IMR-90 (cell line): ENCODE data around the gene FGF4. TPM values are rescaled to one million over a fixed set of nuclear protein-coding genes. Genes with fewer than 3 reads are reported as not detected.

Experiments used
- ATAC-seq: fragments of 200-7000 bp; cut with Tn5 transposase; 2 replicates; pipeline ENCODE4 v1.9.1; 2020; ENCODE audit warnings: low read depth, mild to moderate bottlenecking, moderate library complexity
- BruUV-seq: library from RNA; stranded (reverse); fragments of 400-500 nt; replicated peaks from 2 replicates; lab custom pipeline; 2021; lab: Mats Ljungman, UMichigan
- CTCF ChIA-PET: fragments of 300-600 bp; formaldehyde crosslinking; extraction: SDS; loops from one replicate; lab custom pipeline; 2021; ENCODE audit warnings: antibody characterized with exemption; lab: Yijun Ruan, JAX
- POLR2A ChIA-PET: fragments of 300-600 bp; sonication (Branson Sonifier 250); formaldehyde crosslinking; loops from one replicate; lab custom pipeline; 2022; ENCODE audit warnings: antibody characterized with exemption; ENCODE audit not compliant: unreplicated experiment; lab: Charles Lee
- DNase-seq: peaks from one replicate; pipeline ENCODE4 v3.0.0; 2013
- H2AFZ ChIP-seq: replicated peaks from 2 replicates; pipeline ENCODE3; 2013; ENCODE audit warnings: low read length, mild to moderate bottlenecking; ENCODE audit not compliant: poor library complexity
- H2AK5ac ChIP-seq: 2 replicates; pipeline ENCODE4 v1.6.1; 2013; ENCODE audit warnings: low read depth, low read length, inconsistent platforms
- H2AK9ac ChIP-seq: replicated peaks from 2 replicates; pipeline ENCODE3; 2013; ENCODE audit warnings: mild to moderate bottlenecking, low read depth, low read length, moderate library complexity; ENCODE audit not compliant: poor library complexity
- H2BK120ac ChIP-seq: 2 replicates; pipeline ENCODE4 v1.6.1; 2013; ENCODE audit warnings: low read depth, low read length, inconsistent platforms
- H2BK15ac ChIP-seq: 3 replicates; pipeline ENCODE4 v1.6.1; 2013; ENCODE audit warnings: low read depth, low read length, inconsistent platforms
- H2BK20ac ChIP-seq: 2 replicates; pipeline ENCODE4 v1.6.1; 2013; ENCODE audit warnings: low read depth, mild to moderate bottlenecking, inconsistent platforms, low read length, moderate library complexity
- H2BK5ac ChIP-seq: 2 replicates; pipeline ENCODE4 v1.6.1; 2013; ENCODE audit warnings: mild to moderate bottlenecking, low read depth, low read length, inconsistent platforms; ENCODE audit not compliant: poor library complexity, severe bottlenecking
- H3K14ac ChIP-seq: replicated peaks from 2 replicates; pipeline ENCODE4 v1.6.1; 2013; ENCODE audit warnings: low read depth, low read length, inconsistent platforms
- H3K18ac ChIP-seq: 2 replicates; pipeline ENCODE4 v1.6.1; 2013; ENCODE audit warnings: low read depth, low read length, control low read depth
- H3K23ac ChIP-seq: 2 replicates; pipeline ENCODE4 v1.6.1; 2013; ENCODE audit warnings: low read depth, low read length, inconsistent platforms
- H3K27ac ChIP-seq: 2 replicates; pipeline ENCODE4 v1.5.1; 2013; ENCODE audit warnings: mild to moderate bottlenecking, control low read depth, low read length; ENCODE audit not compliant: insufficient read depth
- H3K27me3 ChIP-seq: 2 replicates; pipeline ENCODE4 v1.6.1; 2013; ENCODE audit warnings: low read length; ENCODE audit not compliant: control insufficient read depth, insufficient read depth
- H3K36me3 ChIP-seq: 2 replicates; pipeline ENCODE4 v1.6.1; 2013; ENCODE audit warnings: low read length, mixed read lengths; ENCODE audit not compliant: control insufficient read depth, insufficient read depth
- H3K4ac ChIP-seq: 2 replicates; pipeline ENCODE4 v1.6.1; 2013; ENCODE audit warnings: low read depth, low read length, inconsistent platforms
- H3K4me1 ChIP-seq: 2 replicates; pipeline ENCODE4 v1.6.1; 2013; ENCODE audit warnings: low read length, mixed read lengths; ENCODE audit not compliant: control insufficient read depth, insufficient read depth
- H3K4me2 ChIP-seq: 2 replicates; pipeline ENCODE4 v1.6.1; 2013; ENCODE audit warnings: low read depth, mild to moderate bottlenecking, control low read depth, low read length, moderate library complexity
- H3K4me3 ChIP-seq: 2 replicates; pipeline ENCODE4 v1.5.1; 2013; ENCODE audit warnings: low read depth, mild to moderate bottlenecking, control low read depth, low read length, moderate library complexity; ENCODE audit not compliant: insufficient read depth
- H3K56ac ChIP-seq: 2 replicates; pipeline ENCODE4 v1.6.1; 2013; ENCODE audit warnings: low read length, inconsistent platforms; ENCODE audit not compliant: insufficient read depth; ENCODE audit errors: extremely low read depth
- H3K79me1 ChIP-seq, 2 experiments: 2 replicates each; pipeline ENCODE4 v1.6.1; 2013; ENCODE audit warnings: low read length in 2 of 2, inconsistent platforms in 1 of 2, low read depth in 1 of 2
- H3K9ac ChIP-seq: 2 replicates; pipeline ENCODE4 v1.6.1; 2013; ENCODE audit warnings: low read depth, low read length, control low read depth
- H3K9me1 ChIP-seq: 2 replicates; pipeline ENCODE4 v1.6.1; 2013; ENCODE audit warnings: low read length, inconsistent platforms; ENCODE audit not compliant: insufficient read depth
- H3K9me3 ChIP-seq: 2 replicates; pipeline ENCODE4 v1.6.1; 2013; ENCODE audit warnings: low read length; ENCODE audit not compliant: control insufficient read depth, insufficient read depth
- H4K20me1 ChIP-seq: 2 replicates; pipeline ENCODE4 v1.6.1; 2013; ENCODE audit warnings: low read length, inconsistent platforms; ENCODE audit not compliant: insufficient read depth
- H4K5ac ChIP-seq: 2 replicates; pipeline ENCODE4 v1.6.1; 2013; ENCODE audit warnings: mild to moderate bottlenecking, low read depth, low read length, control low read depth
- H4K8ac ChIP-seq, 2 experiments: 2 replicates each; pipeline ENCODE4 v1.6.1; 2013; ENCODE audit warnings: low read depth in 2 of 2, low read length in 2 of 2, control low read depth in 1 of 2, inconsistent platforms in 1 of 2
- H4K91ac ChIP-seq: 2 replicates; pipeline ENCODE4 v1.6.1; 2013; ENCODE audit warnings: low read depth, low read length, inconsistent platforms; ENCODE audit not compliant: insufficient read depth
- CEBPB ChIP-seq: IDR thresholded peaks from 2 replicates; pipeline ENCODE4 v1.6.1; 2012; ENCODE audit warnings: low read depth, low read length, improper control_type of control experiment
- CHD1 ChIP-seq: IDR thresholded peaks from 2 replicates; pipeline ENCODE4 v1.6.1; 2012; ENCODE audit warnings: low read depth, low read length, improper control_type of control experiment
- FOS ChIP-seq: fragments of 150-350 bp; IDR thresholded peaks from 2 replicates; pipeline ENCODE4 v1.6.1; 2016; ENCODE audit warnings: low read depth, low read length
- MAFK ChIP-seq: IDR thresholded peaks from 2 replicates; pipeline ENCODE4 v1.6.1; 2012; ENCODE audit warnings: low read depth, low read length, improper control_type of control experiment
- MAZ ChIP-seq: IDR thresholded peaks from 2 replicates; pipeline ENCODE4 v1.6.1; 2012; ENCODE audit warnings: low read depth, mild to moderate bottlenecking, low read length, improper control_type of control experiment, moderate library complexity, borderline replicate concordance
- MXI1 ChIP-seq: IDR thresholded peaks from 2 replicates; pipeline ENCODE4 v1.6.1; 2012; ENCODE audit warnings: low read depth, mild to moderate bottlenecking, low read length, moderate library complexity, borderline replicate concordance
- NFE2L2 ChIP-seq: fragments of 150-350 bp; IDR thresholded peaks from 2 replicates; pipeline ENCODE4 v1.6.1; 2016; ENCODE audit warnings: low read depth, mild to moderate bottlenecking, low read length
- RFX5 ChIP-seq: IDR thresholded peaks from 2 replicates; pipeline ENCODE4 v1.8.0; 2012; ENCODE audit warnings: low read depth, mild to moderate bottlenecking, low read length, moderate library complexity
- WGBS, 2 experiments: methylation state at CpG; one replicate each; pipeline versions ENCODE4 v1.1.5 to v1.1.7; 2013; ENCODE audit warnings: missing lambda C conversion rate in 2 of 2; ENCODE audit not compliant: insufficient read length in 1 of 2; ENCODE audit errors: extremely low coverage in 2 of 2; 5-methylcytosine and 5-hydroxymethylcytosine counted together
- dilution Hi-C: fragments of 300-500 bp; cut with HindIII; formaldehyde crosslinking; loops from one replicate; pipeline ENCODE4 v1.14.3; 2018; ENCODE audit warnings: low sequenced_read_pairs; ENCODE audit not compliant: unreplicated experiment
- in situ Hi-C: fragments of 300-500 bp; cut with MboI; formaldehyde crosslinking; loops from 3 replicates; pipeline ENCODE4 v1.14.3; 2019; ENCODE audit warnings: low sequenced_read_pairs, inconsistent platforms, mixed read lengths
- intact Hi-C: fragments of 100-400 bp; cut with micrococcal nuclease; formaldehyde crosslinking; loops from 2 replicates; pipeline ENCODE4 v1.10.0; 2022
- polyA plus RNA-seq, 3 experiments: library from polyadenylated mRNA; depleted of rRNA; stranded (reverse); fragments of >200 nt; gene quantifications; 2 replicates each; pipeline ENCODE4 v1.2.3, GENCODE V29; 2012; ENCODE audit warnings: low replicate concordance in 1 of 3
- total RNA-seq: library from RNA; depleted of rRNA; stranded (reverse); fragments of >200 nt; gene quantifications from 2 replicates; pipeline ENCODE4 v1.2.3, GENCODE V29; 2012
- TF ChIP-seq, protein P1 (sequence below): fragments of 150-350 bp; IDR thresholded peaks from 2 replicates; pipeline ENCODE4 v1.6.1; 2017; ENCODE audit warnings: mild to moderate bottlenecking, antibody characterized with exemption, low read length, low read depth
- TF ChIP-seq, protein P2 (sequence below): conservative IDR thresholded peaks from 2 replicates; pipeline ENCODE4 v1.5.1; 2012; ENCODE audit warnings: mild to moderate bottlenecking, low read depth, low read length, improper control_type of control experiment

Gene FGF4
- total and polyA plus RNA-seq, 2 of the 4 experiments (the other 2 are of a cell fraction), result not detected

DNA sequence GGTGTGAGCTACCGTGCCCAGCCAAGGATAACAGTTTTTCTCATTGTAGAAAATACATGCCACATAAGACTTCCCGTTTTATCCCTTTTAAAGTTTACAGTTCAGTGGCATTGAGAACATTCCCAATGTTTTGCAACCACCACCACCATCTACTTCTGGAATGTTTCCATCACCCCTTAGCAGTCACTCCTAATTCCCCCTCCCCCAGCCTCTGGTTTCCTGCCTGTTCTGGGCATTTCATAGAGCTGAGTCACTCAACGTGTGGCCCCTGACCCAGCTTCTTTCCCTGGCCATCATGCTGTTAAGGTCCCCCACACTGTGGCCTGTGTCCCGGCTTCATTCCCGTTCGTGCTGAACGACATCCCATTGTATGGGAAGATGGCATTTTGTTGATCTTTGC lies 30.7 kb downstream of the FGF4 start:
- WGBS, 2 experiments, result 29% methylated on average over 2 of the region's 7 CpGs; no CpG with 5 or more reads in 1 of the 2 experiments

More for the DNA sequence above, 30.7 kb downstream of the FGF4 start:
- Histone ChIP-seq H3K4me1 (peaks cover 7% of the 10 kb centered on the region), H3K9ac (no peak overlapping the region), H2BK15ac (peak overlapping the region; percentile 46; the same call in 1 of the 3 replicates), H3K4me2 (peak overlapping the region; percentile 72; the same call in 1 of the 2 replicates), H2BK120ac (peak overlapping the region; percentile 99), H3K79me1 (no peaks in the 10 kb centered on the region), H3K14ac (peak overlapping the region; percentile 97), H3K23ac (peak overlapping the region; percentile 93; the same call in 1 of the 2 replicates), H2BK20ac (peak overlapping the region; percentile 99), H3K27me3 (peaks cover 5% of the 10 kb centered on the region; the same call in 1 of the 2 replicates), H2AK9ac (peak overlapping the region; percentile 53), H4K5ac (peak overlapping the region; percentile 56; the same call in 1 of the 2 replicates), H2AK5ac (0 out of 2 replicates have a peak overlapping the region, but pooled peaks have one; percentile 65), H3K4me3 (no peak overlapping the region), H3K4ac (peak overlapping the region; percentile 76), H4K8ac (peak overlapping the region; percentile 24 to 94), H2BK5ac (peak overlapping the region; percentile 88), H3K9me1 (peaks cover 3% of the 10 kb centered on the region), H3K56ac (no peak overlapping the region), H4K91ac (peak overlapping the region; percentile 91), H3K36me3 (no peaks in the 10 kb centered on the region), H3K9me3 (no peaks in the 10 kb centered on the region), H3K27ac (peak overlapping the region; percentile 53), H3K18ac (peak overlapping the region; percentile 77; the same call in 1 of the 2 replicates), H2AFZ (peak overlapping the region; percentile 79), H4K20me1 (no peaks in the 10 kb centered on the region)
- dilution Hi-C loops (no loop called here), intact Hi-C loops (no loop called here), in situ Hi-C loops (no loop called here)
- peak; percentile 86 for ATAC-seq
- TF ChIP-seq NFE2L2, result no peak
- TF ChIP-seq CHD1, result no peak
- peak; percentile 84 for TF ChIP-seq CEBPB
- TF ChIP-seq, protein P1, sequence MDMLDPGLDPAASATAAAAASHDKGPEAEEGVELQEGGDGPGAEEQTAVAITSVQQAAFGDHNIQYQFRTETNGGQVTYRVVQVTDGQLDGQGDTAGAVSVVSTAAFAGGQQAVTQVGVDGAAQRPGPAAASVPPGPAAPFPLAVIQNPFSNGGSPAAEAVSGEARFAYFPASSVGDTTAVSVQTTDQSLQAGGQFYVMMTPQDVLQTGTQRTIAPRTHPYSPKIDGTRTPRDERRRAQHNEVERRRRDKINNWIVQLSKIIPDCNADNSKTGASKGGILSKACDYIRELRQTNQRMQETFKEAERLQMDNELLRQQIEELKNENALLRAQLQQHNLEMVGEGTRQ, result no peak
- no peak for TF ChIP-seq RFX5
- TF ChIP-seq, protein P2, sequence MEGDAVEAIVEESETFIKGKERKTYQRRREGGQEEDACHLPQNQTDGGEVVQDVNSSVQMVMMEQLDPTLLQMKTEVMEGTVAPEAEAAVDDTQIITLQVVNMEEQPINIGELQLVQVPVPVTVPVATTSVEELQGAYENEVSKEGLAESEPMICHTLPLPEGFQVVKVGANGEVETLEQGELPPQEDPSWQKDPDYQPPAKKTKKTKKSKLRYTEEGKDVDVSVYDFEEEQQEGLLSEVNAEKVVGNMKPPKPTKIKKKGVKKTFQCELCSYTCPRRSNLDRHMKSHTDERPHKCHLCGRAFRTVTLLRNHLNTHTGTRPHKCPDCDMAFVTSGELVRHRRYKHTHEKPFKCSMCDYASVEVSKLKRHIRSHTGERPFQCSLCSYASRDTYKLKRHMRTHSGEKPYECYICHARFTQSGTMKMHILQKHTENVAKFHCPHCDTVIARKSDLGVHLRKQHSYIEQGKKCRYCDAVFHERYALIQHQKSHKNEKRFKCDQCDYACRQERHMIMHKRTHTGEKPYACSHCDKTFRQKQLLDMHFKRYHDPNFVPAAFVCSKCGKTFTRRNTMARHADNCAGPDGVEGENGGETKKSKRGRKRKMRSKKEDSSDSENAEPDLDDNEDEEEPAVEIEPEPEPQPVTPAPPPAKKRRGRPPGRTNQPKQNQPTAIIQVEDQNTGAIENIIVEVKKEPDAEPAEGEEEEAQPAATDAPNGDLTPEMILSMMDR, result no peak
- no peak for TF ChIP-seq MAFK
- TF ChIP-seq MAZ, result peak; percentile 23; the same call in 1 of the 2 replicates
- TF ChIP-seq MXI1, result no peak
- 0 out of 2 replicates have a peak, but pooled peaks have one; percentile 39 for TF ChIP-seq FOS
- ChIA-PET POLR2A (no interaction called here), CTCF (no interaction called here)
- no TSS peak for BruUV-seq
- DNase-seq, result peak; percentile 78
